ENCODE data around the gene MUCL1.
A peak's percentile ranks its signal among the peaks of the same experiment; 100 is the strongest.
"Not testable (repeated sequence)": the region's sequence is repeated elsewhere in the genome, so short reads cannot be mapped to it uniquely, and the experiment has no call there.

Gene MUCL1, protein sequence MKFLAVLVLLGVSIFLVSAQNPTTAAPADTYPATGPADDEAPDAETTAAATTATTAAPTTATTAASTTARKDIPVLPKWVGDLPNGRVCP

GRCh38 chr12:54853933-54854538, at the start of gene MUCL1:
MUCL1 (plus strand) TSS chr12:54854516; CDS start chr12:54854583, 67 bp downstream.
- DNase-seq (ENCODE audit: low spot score): peak; percentile 30

DNA sequence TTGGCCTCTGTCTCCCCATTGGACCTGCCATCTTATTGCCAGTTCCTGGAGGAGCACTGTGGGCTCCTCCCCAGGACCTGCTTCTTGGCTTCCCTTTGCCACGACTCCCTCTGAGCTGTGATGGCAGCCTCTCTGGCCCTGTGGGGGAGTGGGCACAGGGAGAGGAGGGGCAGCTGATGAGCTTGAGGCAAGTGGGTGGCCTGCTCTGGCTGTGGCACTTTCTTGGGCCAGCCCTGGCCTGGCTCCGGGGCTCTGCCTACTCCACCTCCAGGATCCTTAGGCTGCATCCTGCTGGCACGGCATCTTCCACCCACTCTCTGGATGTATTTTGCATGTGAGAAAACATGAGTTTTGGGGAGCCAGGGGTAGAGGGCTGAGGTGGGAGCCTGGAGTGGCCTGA, 32.6 kb upstream of the MUCL1 start:
- no peak for DNase-seq (ENCODE audit: low spot score)

DNA sequence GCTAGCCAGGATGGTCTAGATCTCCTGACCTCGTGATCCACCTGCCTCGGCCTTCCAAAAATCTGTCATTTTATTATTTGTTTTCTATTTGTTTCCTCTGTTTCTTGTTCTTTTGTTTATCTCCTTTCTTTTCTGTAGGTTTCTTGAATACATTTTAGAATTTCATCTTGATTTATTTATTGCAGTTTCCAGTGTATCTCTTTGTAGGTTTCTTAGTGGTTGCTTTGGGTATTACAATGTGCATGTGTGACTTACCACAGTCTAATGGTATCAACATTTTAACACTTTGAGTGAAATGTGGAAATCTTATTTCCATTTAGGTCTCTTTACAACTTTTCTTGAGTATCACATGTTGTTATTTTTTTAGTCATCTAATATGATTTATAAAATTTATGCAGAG, 29.9 kb upstream of the MUCL1 start:
- DNase-seq (ENCODE audit: low spot score): no peak

DNA sequence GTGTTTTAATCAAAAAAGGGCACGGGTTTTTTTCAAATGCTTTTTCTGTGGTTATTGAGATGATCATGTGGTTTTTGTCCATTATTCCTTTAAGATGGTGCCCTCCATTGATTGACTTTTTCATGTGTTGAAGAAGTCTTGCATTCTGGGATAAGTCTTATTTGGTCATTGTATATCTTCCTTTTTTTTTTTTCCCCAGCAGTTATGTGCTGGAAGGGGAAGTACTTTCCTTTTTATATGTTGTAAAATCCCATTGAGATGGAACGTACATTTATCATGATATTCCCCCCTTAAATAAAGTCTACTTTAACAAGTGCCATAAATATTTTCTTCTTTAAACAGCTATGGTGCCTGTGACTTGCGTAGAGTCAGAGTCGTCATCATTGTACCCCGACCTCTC, 24.8 kb upstream of the MUCL1 start:
- no peak for DNase-seq (ENCODE audit: low spot score)

DNA sequence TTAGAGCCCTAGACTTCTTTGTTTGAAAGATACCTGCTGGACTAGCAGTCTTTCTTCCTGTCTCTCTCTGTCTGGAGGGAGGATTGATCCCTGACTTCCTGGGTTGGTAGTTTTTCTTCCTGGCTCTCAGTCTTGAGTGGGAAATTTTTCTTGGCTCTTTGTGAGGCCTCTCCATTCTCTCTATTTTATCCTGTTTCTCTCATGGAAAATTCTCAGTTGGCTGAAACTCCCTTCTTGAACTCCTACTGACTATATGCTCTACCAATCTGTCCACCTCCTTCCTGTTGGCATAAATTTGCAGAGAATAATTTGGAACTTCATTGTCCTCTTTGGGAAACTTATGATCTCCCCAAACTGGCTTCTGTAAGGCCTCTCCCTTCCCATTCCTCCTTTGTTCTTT, 24.1 kb upstream of the MUCL1 start:
- no peak for DNase-seq (ENCODE audit: low spot score)

DNA sequence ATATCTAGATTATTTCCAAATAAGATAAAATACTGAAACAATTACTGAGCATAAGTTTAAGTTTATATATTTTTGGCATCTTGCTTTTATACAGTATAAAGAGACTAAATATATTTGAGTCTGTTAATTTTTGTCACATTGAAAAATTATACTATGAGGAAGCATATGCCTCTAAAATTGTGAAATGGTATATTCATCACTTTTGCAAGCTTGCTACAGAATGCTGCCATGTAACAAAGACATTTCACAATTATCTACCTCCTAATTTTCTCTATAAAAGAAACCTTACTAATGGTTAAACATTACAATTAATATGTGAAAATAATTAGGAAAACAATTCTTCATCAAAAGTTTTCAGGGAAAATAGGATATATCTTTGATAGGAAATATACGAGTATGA, 22.7 kb upstream of the MUCL1 start:
- DNase-seq (ENCODE audit: low spot score): no peak

- DNase-seq (ENCODE audit: low spot score): no peak
Measured at GRCh38 chr12:54840244-54840865, 14.0 kb upstream of the MUCL1 start.

DNA sequence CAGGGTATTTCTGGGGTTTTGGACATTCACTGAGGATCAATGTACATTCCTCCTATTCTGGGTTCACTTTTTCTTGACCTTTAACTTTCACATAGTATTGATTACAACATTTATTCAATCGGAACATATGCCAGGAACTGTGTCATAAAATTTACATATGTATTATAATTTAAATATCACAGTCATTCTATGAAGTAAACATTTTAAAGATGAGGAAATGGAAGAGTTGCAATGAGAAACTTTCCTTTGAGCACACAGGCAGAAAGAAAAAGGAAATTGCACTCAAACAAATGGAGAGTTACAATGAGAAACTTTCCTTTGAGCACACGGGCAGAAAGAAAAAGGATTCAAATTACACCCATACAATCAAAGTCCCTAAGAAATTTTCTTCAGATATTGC, 3.1 kb downstream of the MUCL1 start:
- DNase-seq (ENCODE audit: low spot score): no peak

GRCh38 chr12:54858562-54858961, 4.2 kb downstream of the MUCL1 start:
- no peak for DNase-seq (ENCODE audit: low spot score)

DNA sequence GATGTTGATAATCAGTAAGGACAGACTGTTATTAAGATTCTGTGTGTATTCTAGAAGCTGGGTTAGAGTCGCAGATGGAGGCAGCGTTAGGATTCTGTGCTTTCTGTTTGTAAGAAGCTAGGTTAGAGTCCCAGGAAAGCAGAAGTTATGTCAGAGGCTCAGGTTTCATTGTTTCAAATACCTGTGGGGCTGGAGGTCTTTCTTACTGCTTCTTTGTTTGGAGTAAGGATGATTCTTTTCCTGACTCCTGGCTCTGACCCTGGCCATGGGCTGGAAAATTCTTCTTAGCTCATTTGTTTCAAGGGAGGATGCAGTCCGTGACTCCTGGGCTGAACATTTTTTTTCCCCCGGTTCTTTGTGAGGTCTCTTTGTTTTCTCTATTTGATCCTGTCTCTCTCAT, 5.2 kb downstream of the MUCL1 start:
- DNase-seq (ENCODE audit: low spot score): no peak

DNA sequence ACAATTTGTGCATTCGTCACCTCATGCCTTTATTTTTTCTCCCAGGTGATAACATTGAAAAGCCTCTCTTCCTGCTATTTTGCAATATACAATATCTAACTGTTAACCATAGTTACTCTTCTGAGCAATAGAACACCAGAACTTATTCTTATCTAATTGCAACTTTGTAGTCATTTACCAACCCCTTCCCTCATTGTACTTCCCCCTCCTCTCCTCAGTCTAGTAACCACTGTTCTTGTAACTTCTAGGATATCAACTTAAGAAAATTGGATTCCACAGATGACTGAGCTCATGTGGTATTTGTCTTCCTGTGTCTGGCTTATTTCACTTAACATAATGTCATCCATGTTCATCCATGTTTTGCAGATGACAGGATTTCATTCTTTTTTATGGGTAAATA, 7.6 kb downstream of the MUCL1 start:
- no peak for DNase-seq (ENCODE audit: low spot score)

- DNase-seq (ENCODE audit: low spot score): no peak
Measured at GRCh38 chr12:54863948-54864618, 9.8 kb downstream of the MUCL1 start.

DNA sequence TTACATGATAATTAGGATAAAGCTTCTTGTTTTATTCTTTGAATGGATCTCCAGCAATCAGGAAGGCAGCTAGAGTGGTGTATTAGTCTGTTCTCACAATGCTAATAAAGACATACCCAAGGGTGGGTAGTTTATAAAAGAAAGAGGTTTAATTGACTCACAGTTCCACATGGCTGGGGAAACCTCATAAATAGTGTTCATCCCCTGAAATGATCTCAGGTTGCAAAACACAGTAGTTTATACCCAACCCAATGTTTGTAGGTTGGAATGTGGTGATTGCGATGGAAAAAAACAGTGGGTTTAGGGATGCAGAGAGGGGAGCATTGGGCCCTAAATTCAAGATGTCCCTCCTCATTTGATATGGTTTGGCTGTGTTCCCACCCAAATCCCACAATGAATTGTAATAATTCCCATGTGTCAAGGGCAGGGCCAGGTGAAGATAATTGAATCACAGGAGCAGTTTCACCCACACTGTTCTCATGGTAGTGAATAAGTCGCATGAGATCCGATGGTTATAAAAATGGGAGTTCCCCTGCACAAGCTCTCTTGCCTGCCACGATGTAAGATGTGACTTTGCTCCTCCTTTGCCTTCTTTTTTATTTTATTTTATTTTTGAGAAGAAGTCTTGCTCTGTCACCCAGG, 11.5 kb downstream of the MUCL1 start:
- DNase-seq (ENCODE audit: low spot score): no peak

DNA sequence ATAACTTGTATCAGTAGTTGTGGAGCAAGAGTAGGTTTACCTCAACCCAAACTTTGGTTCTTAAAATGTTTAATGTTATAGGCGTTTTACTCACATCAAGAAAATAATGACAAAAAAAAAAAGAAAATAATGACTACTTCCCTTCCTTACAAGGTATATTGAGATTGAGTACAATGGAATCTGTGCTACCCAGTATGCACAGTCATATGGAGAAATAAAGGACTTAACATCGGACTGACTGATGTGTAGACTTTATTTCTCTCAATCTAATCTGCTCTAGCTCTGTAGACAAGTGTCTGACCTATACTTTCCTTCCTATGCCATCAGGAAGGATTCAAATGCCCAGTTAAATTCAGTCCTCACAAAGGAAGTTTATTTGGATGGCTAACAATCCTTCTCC, 14.4 kb downstream of the MUCL1 start:
- no peak for DNase-seq (ENCODE audit: low spot score)

- no peak for DNase-seq (ENCODE audit: low spot score)
Measured at GRCh38 chr12:54870048-54870447, 15.7 kb downstream of the MUCL1 start.

- no peak for DNase-seq (ENCODE audit: low spot score)
Measured at GRCh38 chr12:54870617-54871016, 16.3 kb downstream of the MUCL1 start.

- DNase-seq (ENCODE audit: low spot score): no peak
Measured at GRCh38 chr12:54879150-54879549, 24.8 kb downstream of the MUCL1 start.

DNA sequence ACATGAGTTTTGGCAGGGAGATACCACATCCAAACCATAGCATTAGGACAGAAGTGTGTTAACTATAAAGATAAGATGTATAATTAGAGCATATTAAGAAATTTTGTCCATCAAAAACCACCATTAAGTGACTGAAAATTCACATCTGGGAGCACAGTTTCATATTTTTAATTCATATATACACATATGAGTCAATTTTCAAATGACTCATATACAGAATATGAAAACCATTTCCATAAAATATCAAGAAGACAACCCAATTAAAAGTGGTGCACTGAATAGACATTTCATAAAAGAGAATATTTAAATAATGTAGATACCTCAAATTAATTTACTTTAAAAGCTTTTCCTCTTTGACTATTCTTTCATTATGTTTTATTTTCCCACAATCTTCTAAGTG, 25.3 kb downstream of the MUCL1 start:
- no peak for DNase-seq (ENCODE audit: low spot score)

GRCh38 chr12:54882079-54882478, 27.8 kb downstream of the MUCL1 start:
- no peak for DNase-seq (ENCODE audit: low spot score)

DNA sequence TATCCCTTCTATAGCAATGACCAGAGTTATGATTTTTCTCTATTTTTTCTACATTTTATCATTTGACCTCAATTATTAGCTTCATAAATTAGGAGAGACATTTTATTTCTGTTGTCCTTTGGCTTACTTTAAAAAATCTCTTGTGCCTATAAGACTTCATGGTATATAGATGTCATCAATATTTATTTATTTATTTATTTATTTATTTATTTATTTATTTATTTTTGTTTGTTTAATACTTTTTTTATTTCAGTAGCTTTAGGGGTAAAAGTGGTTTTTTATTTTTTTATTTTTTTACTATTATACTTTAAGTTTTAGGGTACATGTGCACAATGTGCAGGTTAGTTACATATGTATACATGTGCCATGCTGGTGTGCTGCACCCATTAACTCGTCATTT, 28.3 kb downstream of the MUCL1 start:
- not testable (repeated sequence) for DNase-seq (ENCODE audit: low spot score)

DNA sequence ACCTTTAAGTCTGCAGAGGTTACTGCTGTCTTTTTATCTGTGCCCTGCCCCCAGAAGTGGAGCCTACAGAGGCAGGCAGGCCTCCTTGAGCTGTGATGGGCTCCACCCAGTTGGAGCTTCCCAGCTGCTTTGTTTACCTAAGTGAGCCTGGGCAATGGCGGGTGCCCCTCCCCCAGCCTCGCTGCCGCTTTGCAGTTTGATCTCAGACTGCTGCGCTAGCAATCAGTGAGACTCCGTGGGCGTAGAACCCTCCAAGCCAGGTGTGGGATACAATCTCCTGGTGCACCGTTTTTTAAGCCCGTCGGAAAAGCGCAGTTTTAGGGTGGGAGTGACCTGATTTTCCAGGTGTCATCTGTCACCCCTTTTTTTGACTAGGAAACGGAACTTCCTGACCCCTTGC, 34.1 kb downstream of the MUCL1 start:
- DNase-seq (ENCODE audit: low spot score): not testable (repeated sequence)

GRCh38 chr12:54890339-54890738, 36.0 kb downstream of the MUCL1 start:
- no peak for DNase-seq (ENCODE audit: low spot score)

Measured in HuH-7 (cell line).